HG03442 (cell line): ENCODE measurements around the gene BUD31.
A peak's percentile ranks its signal among the peaks of the same experiment; 100 is the strongest.
"Not testable (repeated sequence)": the region's sequence is repeated elsewhere in the genome, so short reads cannot be mapped to it uniquely, and the experiment has no call there.

Source experiments
- ATAC-seq: cut with Tn5 transposase; IDR thresholded peaks from one replicate; pipeline ENCODE4 v1.9.1; 2021; ENCODE audit warnings: mild to moderate bottlenecking, moderate library complexity; ENCODE audit not compliant: unreplicated experiment

The BUD31 gene

GRCh38 chr7:99380032-99380822 lies 28.5 kb upstream of the BUD31 start:
- peak; percentile 22 for ATAC-seq

GRCh38 chr7:99380823-99381663 lies 27.7 kb upstream of the BUD31 start:
- peak; percentile 73 for ATAC-seq

GRCh38 chr7:99381664-99382075 lies 27.1 kb upstream of the BUD31 start:
- no peak for ATAC-seq

GRCh38 chr7:99383203-99383602 lies 25.6 kb upstream of the BUD31 start:
- no peak for ATAC-seq

- no peak for ATAC-seq
Measured at GRCh38 chr7:99383791-99384370, 24.9 kb upstream of the BUD31 start.

- ATAC-seq, result no peak
Measured at GRCh38 chr7:99384523-99384922, 24.2 kb upstream of the BUD31 start.

- ATAC-seq, result no peak
Measured at GRCh38 chr7:99385564-99385963, 23.2 kb upstream of the BUD31 start.

- ATAC-seq, result no peak
Measured at GRCh38 chr7:99386584-99387238, 22.1 kb upstream of the BUD31 start.

GRCh38 chr7:99387239-99387635 lies 21.5 kb upstream of the BUD31 start:
- not testable (repeated sequence) for ATAC-seq

GRCh38 chr7:99387912-99388311 lies 20.9 kb upstream of the BUD31 start:
- ATAC-seq, result no peak

- no peak for ATAC-seq
Measured at GRCh38 chr7:99389772-99390171, 19.0 kb upstream of the BUD31 start.

- ATAC-seq, result no peak
Measured at GRCh38 chr7:99390941-99391602, 17.7 kb upstream of the BUD31 start.

GRCh38 chr7:99392046-99392445 lies 16.7 kb upstream of the BUD31 start:
- no peak for ATAC-seq

- ATAC-seq, result peak; percentile 51
Measured at GRCh38 chr7:99392659-99393354, 16.0 kb upstream of the BUD31 start.

GRCh38 chr7:99393355-99394187 lies 15.2 kb upstream of the BUD31 start:
- peak; percentile 21 for ATAC-seq

- no peak for ATAC-seq
Measured at GRCh38 chr7:99394188-99394502, 14.6 kb upstream of the BUD31 start.

GRCh38 chr7:99395616-99396327 lies 13.0 kb upstream of the BUD31 start:
- ATAC-seq, result no peak

GRCh38 chr7:99396418-99397296 lies 12.1 kb upstream of the BUD31 start:
- no peak for ATAC-seq
